Dedifferentiated amniotic fluid mesenchymal stem cell (primary cell): ENCODE measurements around the gene CDH4.
A peak's percentile ranks its signal among the peaks of the same experiment; 100 is the strongest.

ENCODE experiments used
- DNase-seq: peaks from one replicate; pipeline ENCODE4 v3.0.0-alpha.2; 2016; ENCODE audit errors: extremely low spot score

The CDH4 gene

DNA sequence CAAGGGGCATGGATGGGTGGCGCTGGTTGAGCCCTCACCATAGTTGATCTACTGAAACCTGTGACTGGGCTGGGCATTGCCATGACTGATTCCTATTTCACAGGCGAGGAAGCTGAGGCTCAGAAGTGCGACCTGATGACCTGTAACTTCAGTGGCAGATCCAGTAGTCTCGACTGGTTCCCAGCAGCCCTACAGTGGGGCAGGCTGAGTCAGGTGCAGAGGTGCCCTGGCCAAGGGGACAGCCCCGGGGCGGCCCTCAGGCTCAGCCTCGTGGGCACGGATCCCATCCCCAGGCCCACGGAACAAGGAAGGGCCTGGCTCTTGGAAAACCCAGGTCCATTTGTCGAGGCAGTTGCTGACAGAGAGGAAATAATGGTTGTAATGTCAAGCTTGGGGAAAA lies 283.0 kb downstream of the CDH4 start:
- DNase-seq: no peak

DNA sequence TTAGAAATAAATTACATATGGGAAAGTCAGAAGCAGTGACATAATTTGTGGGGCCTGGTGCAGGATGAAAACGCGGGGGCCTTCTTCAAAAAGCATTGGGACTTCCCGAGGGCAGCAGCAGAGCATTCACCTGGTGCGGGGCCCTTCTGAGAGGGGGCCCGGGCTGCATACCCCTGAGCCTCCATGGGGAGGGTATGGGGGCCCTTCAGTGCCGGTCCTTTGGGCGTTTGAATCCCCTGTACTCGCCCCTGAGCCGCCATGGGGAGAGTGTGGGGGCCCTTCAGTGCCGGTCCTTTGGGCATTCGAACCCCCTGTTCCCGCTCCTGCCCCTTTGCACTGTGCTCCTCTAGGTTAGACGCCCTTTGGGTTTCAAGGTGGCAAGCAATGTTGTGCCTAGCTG lies 283.5 kb downstream of the CDH4 start:
- no peak for DNase-seq

DNA sequence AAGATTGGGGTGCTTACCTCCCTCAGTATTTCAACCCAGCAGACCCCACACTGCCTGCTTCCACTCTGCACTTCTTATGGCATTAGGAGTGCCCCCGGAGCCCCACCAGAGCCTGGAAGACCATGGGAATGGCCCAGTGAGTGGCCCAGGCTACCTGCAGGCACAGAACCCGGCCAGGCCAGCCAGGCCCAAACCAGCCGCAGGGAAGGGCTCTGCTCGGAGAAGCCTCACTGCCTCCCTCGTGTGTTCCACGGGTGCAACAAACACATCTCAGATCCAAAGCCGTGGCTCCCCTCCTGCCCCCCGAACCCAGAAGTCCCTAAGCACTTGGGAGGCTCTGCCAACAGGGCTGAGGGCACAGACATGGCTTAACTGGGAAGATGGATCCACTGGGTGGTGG lies 283.9 kb downstream of the CDH4 start:
- DNase-seq: no peak

DNA sequence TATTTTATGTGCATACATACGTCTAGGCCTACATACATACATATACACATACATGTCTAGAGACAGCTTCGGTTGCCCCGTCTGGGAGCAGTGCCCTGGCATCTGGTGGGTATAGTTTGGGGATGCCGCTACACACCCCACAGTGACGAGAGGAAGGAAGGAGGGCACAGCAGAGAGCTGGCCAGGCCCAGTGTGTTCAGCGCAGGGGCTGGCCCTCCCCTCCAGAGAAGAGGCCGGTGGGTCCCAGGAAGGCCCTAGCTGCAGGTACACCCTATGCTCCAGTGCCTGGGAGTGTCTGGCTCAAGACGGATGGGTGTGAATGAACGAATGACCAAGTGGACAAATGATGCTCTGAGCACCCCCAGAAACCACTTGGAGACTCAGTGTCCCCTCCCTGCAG lies 284.6 kb downstream of the CDH4 start:
- no peak for DNase-seq

DNA sequence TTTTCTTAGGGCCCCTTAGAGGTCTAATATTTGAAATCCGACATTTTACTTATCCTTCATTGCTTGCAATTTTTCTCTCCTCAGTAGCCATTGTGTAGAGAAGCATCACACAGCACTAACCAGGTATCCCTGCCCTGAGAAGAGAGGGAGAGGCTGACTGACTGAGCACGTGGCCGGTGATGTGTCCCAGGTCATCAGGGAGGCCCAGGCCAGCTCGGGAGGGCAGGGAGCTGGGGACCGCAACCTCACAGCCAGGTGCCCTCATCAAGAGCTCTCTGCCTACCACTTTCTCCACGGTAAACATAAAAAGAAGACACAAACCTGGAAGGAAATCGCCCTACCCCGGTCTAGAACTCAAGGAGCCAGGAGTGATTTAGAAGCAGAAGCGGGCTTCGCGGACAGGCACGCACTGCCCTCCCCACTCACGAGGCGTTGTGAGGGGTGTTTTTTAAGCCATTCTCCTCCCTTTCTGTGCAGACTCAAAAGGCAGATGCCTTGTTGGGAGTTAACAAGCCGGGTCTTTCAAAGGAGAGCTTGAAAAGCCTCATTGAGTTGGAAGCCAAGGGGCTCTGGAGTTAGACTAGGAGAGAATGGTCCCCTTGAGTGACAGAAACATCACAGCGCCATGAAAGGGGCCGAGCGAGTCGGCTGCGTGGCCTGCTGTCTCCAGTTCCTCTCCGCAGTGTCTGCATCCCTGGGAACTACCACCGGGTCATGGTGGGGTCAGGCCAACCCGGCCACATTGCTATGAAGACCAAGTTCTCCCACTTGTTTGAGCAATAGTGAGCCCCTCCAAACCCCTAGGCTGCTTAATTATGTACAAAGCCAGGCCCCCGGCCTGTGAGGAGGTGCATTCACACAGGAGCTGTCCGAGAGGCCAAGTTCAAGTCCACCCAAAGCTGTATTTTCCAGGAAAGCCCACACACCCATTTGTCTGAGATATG lies 285.4 kb downstream of the CDH4 start:
- no peak for DNase-seq

DNA sequence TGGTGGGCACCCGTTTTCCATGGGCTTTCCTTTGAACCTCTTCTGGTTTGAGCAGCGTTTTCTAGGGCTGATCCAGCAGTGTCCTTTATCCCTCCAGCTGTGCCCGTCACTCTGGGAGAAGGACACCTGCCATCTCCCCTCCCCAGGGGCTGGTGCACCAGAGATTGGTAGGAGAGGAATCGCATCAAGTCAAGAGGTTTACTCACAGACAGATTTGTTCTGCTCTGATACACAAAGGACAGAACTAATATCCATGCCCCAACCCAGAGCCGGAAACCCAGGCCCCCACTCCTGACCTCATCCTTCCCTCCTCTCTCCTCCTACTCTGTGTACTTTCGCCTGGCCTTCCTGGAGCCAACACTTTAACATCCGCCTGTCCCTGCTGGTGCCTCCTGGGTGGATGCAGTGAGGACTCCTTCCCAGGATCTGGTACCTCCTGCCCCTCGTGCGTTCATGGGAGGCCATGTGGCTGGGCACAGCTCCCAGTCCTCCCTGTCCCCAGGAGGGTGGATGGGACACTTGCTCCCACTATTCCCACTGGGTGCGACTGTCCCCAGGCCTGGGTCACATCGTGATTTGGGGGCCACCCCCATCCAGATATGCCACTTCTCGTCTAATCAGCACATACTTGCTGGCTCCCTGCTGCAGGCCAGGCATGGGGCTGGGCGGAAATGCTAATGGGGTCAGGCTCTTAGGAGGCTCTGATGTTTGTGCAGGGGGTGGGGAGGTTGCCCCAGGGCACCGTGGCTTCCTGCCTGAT lies 286.3 kb downstream of the CDH4 start:
- DNase-seq: no peak

DNA sequence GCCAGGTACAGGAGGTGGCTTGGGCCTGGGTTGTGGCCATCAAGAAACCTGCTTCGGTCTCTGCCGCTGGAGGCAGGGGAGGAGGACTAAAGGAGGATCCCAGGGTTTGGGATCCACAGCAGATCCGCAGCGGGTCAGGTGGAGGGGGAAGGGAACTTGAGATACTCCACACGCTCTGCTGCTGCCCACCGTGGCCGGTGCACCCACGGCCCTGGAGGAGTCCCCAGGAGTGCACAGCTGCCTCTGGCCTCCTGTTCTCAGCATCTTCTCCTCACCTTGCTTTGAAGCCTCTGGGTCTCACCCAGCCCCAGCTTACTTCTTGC lies 286.8 kb downstream of the CDH4 start:
- DNase-seq: no peak

DNA sequence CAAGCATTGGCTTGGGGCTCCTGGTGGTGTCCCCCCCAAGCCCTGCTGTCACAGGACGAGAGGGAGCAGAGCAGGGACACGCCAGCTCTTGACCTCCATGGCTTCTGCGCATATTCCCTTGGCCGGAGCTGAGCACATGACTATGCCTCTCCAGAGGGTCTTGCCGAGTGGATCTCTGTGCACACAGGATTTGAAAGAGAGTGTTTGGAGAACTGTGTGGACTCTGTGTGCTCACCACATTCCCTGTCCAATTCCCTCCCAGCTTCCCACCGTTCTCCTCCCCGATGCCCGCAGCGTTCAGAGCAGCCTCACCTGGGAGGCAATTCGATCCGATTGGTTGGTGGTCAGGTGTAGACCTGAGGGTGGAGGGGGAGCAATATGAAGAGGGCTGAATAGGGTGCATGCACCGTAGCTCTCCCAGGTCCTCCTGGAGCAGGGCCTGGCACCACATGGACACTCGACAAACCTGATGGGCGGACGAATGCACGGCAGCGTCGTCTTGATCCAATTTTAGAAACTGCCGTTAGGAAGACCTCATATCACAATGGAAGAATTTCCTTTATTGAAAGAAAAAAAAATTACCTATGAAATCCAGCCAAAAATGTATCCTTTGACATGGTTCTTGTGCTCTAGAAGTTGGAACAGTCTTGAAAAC lies 287.8 kb downstream of the CDH4 start:
- no peak for DNase-seq

DNA sequence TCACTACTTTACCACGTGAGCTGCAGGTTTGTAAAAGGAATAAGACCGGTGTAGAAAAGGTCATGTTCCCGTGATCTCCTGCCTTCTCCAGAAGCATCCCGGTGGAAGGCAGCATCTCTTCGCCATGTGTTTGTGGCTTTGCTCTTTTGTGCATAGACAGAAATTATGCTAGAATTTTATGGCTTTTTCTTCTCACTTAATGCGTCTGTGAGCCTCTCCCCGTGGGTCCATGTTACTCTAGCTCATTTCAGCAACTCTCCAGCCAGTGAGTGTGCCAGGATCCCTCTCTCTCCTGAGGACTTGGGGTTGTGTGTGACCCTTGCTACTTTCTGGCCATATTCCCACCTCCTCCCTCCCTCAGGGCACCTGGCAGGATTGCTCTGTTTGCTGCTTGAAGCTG lies 289.5 kb downstream of the CDH4 start:
- no peak for DNase-seq

DNA sequence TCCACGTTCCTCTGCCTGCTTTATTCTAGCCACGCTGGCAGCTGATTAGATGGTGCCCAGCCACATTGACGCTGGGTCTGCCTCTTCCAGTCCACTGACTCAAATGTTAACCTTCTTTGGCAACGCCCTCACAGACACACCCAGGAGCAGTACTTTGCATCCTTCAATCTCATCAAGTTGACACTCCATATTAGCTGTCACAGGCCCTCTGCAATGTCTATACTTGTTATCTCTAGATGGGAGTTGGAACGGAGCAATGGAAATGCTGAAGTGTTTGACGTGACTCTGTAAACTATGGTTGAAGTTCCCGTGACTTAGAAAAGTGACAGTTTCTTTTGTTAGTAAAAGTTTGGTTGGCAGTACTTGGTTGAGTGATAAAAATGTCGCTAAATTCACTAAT lies 291.0 kb downstream of the CDH4 start:
- no peak for DNase-seq

DNA sequence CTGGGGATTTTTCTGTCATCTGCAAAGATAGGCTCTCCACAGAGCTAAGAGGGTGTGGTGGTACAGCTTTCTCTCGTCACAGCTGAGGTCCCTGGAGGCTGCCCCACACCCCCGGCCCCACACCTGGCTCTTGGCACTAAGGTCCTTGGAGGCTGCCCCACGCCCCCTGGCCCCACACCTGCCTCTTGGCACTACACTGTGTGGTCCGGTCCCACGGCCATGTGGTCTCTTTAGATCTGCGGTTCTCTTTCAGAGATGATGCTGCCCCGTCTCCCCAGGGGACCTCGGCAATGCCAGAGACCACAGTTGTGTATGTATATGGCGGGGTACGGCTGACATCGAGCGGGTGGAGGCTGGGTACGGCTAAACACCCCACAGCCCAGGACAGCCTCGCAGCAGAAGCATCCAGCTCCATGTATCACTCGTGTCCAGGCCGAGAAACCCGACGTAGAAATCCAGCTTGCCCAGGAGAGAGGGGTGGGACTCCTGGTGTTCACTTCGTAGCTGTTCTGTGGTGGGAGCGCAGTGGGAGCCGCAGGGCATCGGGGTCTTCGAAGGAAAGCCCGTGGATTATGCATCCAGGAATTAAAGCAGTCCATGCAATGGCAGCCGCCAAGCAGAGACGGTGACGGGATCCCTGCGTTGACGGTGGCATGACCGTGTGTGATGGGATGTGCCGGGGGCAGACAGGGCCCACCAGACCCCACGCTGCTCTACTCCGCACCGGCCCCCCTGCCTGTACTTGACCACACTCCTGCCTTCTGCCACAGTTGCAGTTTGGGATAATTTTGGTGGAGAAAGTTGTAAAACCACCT lies 292.1 kb downstream of the CDH4 start:
- no peak for DNase-seq

DNA sequence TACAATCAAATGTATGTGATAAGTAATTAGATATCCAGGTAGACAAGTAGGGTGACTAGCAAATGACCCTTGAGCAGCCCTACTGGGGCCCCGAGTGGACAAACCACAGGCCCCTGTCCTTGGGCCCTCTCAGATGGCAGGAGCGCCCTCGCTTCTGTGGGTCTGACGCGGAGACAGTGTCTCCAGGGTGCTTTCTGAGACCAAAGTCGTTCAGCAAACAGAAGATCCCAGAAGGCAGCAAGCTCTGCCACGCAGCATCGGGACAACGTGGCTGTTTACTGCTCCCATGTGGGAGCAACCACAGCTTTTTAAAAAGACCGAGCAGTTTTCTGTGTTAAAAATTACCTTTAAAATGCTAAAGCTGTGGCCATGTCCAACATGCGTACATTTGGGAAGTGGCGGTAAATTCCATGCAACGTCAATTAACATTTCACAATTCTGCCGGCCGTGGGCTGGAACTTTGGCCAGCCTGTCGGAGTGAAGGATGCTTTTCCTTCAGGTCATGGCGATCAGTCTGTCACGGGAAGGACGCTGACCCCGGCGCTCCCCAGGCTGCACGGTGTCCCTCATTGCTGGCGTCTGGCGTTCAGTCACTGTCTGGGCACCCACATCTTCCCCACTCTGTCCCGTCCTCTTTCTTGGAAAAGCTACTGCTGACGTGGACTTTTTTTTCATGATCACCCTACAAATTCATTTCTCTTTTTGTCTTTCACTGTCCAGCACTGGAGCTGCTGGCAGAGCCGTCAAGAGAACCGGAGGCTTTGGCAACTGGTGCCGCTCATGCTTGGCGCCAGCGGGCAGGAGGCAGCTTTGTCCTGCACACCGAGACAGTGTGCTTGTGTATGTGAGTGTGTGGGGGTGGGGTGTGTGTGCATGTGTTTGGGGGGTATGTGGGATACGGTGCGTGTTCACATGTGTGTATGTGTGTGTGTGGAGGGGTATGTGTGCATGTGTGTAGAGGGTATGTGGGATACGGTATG lies 293.1 kb downstream of the CDH4 start:
- no peak for DNase-seq

DNA sequence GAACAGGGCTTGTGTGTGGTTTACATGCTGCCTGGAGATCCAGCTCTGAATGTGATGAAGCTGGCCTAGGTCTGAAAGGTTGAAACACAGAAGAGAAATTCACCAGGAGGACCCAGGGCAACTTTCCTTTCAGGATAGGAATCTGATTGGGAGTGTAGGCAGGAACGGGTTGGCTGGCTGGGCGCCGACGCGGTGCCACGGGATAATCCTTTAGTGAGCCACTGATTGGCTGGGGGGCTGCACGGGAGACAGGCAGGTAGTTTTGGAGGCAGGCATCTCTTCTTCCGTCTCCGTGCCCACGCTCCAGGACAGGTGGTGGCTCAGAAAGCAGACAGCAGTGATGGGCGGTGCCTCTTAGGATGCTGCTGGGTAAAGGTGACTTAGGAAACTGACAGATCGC lies 294.6 kb downstream of the CDH4 start:
- DNase-seq: no peak

DNA sequence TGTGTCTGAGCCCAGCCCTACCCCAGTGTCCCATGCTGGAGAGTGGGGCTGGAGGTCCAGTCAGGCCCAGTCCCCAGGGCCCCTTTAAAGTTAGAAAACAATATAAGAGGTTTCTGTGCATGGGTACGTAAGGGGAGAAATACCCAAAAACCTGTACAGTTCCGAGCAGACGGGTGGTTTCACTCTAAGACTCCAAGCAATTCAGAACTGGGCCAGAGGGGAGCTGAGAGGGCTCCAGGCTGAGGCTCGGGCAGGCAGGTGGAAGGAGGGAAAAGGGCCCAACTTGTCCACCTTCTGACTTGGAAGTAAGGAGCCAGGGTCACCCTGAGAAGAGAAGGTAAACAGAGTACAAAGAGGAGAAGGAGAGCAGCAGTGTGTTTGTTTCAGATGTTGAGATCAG lies 296.0 kb downstream of the CDH4 start:
- no peak for DNase-seq

DNA sequence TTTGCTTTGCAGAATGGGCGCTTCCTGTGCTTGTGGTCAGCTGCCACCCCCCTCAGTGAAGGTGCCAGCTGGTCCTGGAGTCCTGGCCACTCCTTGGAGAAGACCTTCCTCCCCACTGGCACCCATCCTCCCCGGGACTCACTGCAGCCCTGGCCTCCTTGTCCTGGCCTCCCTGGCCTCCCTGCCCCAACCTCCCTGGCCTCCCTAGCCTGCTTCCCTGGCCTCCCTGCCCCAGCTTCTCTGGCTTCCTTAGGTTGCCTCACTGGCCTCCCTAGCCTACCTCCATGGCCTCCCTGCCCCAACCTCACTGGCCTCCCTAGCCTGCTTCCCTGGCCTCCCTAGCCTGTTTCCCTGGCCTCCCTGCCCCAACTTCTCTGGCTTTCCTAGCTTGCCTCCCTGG lies 297.8 kb downstream of the CDH4 start:
- DNase-seq: no peak

DNA sequence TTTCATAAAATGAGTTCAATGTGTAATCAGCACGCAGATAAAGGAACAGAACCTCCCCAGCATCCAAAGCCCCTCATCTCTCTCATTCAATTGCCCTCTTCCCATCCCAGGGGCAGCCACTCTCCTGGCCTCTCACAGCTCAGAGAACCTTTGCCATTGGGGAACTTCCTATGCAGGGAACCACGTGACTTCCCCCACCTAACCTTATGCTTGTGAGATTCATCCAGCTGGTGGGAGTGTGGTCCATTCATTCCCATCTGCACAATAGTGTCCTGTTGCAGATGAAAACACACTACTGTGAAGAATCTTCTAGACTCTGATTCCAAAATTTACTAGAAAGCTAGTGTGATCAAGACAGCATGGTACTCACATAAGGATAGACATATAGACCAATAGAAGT lies 299.3 kb downstream of the CDH4 start:
- no peak for DNase-seq

DNA sequence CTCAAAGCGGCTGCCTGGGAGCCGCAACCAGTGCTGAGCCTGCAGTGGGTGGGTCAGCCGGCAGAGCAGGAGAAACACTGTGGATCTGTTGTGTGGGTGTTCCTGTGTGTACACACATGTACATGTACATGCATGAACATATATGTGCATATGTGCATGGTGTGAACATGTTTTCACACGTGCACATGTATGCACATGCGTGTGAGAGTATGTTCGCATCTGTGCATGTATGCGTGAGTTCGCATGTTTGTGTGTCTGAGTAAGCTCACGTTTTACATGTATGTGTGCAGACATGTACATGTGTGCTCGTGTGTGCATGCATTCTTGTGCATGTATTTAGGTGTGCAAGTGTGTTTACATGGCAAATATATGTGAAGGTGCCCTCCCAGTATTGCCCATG lies 302.6 kb downstream of the CDH4 start:
- DNase-seq: no peak

DNA sequence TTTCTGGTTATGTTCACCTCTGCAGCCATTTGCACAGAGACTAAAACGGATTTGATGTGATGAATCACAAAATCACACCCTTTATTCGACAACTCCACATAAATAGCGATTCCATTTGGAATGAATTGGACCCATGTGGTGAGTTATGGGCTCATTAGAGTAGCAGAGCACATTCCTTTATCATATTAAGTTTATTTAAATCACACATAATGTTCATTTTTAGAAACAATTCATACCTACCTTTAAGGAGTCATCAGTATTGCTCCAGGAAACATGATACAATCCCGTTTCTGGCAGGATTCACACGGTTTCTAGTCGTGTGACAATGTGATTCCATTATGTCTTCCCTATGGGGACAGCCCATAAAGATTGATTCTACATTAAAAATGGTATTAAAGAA lies 303.5 kb downstream of the CDH4 start:
- DNase-seq: no peak

DNA sequence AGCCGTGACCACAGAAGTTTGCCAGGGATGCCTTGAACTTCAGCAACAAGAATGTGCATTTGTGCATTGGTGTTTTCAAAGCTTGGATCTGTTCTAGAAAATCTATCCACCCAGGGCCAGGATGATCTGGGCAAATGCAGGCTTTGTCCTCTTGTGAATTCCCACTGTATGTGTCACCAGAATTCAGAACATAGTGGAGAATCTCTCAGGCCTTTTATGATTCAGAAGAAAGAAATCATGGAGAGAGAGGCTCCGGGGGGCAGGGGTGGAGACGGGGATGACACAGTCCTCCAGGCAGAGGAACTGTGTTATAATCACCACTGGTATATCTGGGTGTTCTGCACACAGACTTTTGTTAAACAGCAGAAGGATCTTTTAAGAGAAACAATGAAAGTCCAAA lies 304.1 kb downstream of the CDH4 start:
- DNase-seq: peak; percentile 18

DNA sequence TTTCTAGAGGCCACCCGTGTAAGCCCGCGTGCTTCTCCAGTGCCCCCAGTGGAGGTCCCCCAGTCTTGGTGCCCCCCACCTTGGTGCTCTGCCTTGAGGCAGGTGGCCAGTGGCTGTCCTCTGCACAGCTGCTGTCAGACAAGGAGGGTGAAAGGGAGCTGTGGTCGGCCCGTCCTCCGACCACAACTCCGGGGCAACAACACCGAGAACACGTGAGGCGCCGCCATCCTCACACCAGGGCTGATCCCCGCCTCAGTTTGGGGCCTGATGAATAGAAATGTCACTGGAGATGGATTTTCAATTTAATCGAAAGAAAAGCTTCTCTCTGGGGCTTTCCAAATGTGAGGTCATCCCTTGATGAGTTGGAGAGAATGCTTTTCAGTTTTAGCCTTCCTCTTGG lies 304.6 kb downstream of the CDH4 start:
- no peak for DNase-seq

DNA sequence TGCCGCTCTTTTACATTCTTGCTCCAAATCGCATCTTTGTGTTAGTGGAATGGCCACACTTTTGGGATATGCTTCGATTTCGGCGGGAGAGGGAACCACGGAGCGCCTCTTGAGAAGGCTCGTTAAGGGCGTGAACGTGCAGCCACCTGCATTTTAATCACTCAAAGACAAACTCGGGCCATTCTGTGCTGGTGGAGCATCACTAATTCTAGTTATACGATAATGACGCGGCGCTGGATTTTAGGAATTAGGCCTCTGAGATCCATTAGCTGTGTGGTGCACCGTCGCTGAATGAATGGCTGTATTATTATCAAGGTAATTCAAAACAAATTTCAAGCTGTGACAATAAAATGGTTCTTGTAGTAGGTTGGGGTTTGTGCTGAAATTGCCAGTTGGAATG lies 305.6 kb downstream of the CDH4 start:
- no peak for DNase-seq
